ENCODE measurements around the gene HHATL. TPM values are rescaled to one million over a fixed set of nuclear protein-coding genes. Genes with fewer than 3 reads are reported as not detected.

The HHATL gene
- total and polyA plus RNA-seq, 2 donors (not counting 1 experiment from before 2014, with no cell fraction given) = not detected

- Histone ChIP-seq H3K79me2 (ENCODE audit: control insufficient read depth, insufficient read depth, low read length) (no peaks in the 10 kb centered on the region), H3K36me3 (ENCODE audit: control insufficient read depth, insufficient read depth, low read length) (no peaks in the 10 kb centered on the region), H3K9ac (ENCODE audit: insufficient read depth, low read length) (no peak overlapping the region), H4K20me1 (ENCODE audit: control insufficient read depth, extremely low read depth, insufficient read depth, low read length) (no peaks in the 10 kb centered on the region), H3K4me3 (replicated peaks in 1 of 4; ENCODE audit: control extremely low read depth in 1 of 4, insufficient read depth in 1 of 4, low read depth in 3 of 4, low read length in 4 of 4) (no peak overlapping the region), H3K4me2 (ENCODE audit: extremely low read depth, insufficient read depth, low read length) (no peak overlapping the region), H2AFZ (ENCODE audit: low read length) (no peak overlapping the region), H3K27me3 (ENCODE audit: control insufficient read depth, insufficient read depth, low read length) (peaks cover 10% of the 10 kb centered on the region), H3K27ac (ENCODE audit: insufficient read depth, low read length) (no peak overlapping the region), H3K4me1 (ENCODE audit: control insufficient read depth, extremely low read depth, insufficient read depth, low read length) (peaks cover 4% of the 10 kb centered on the region), H3K9me3 (ENCODE audit: control insufficient read depth, insufficient read depth, low read depth, low read length) (no peaks in the 10 kb centered on the region)
- TF ChIP-seq EZH2 (IDR thresholded peaks at IDR 0.05; ENCODE audit: low read length, missing control alignments) (no peak), CTCF (conservative IDR thresholded peaks at IDR 0.05 in 1 of 2, IDR thresholded peaks at IDR 0.05 in 1 of 2; ENCODE audit: low read depth in 1 of 2, low read length in 2 of 2) (no peak)
- DNase-seq (ENCODE audit: low read depth in 2 of 2) = no peak
Measured at GRCh38 chr3:42741796-42742195, 39.2 kb upstream of the HHATL start.

DNA sequence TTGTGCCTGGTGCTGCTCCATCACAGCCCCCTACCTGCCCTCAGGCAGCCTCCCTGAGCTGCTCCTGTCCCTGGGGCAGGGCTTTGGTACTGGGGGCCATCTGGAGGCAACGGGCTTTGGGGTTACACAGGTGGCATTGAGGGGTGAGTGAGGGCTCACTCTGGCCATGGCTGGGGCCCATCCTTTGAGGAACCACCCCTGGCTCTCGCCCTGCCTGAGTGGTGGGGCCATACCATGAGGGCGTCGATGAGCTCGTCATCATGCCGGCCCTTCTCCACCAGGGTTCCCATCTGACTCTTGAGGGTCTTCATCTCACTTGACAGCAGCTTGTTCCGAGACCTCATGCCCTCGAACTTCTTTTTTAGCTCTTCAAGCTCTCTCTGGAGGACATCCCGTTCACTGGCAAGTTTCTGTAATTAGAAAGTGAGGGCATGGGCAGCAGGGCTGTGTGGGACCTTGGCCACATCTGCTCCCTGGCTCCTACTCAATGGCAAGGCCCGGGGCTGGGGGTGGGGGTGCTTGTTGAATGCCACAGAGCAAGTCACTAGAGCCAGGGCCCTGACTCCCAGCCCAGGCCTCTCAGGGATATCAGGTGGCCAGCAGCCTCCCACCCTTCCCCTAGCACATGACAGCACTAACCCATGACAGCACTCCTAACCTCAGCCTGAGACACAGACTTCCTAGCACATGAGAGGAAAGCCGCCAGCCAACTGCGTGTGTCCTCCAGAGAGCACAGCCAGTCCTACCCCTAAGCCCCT, 37.0 kb upstream of the HHATL start:
- no peak overlapping the region for H3K27ac ChIP-seq (ENCODE audit: insufficient read depth, low read length)
- H3K4me3 ChIP-seq (replicated peaks in 1 of 4; ENCODE audit: control extremely low read depth in 1 of 4, insufficient read depth in 1 of 4, low read depth in 3 of 4, low read length in 4 of 4) = no peak overlapping the region
- no peak for DNase-seq (ENCODE audit: low read depth in 2 of 2)
- no peaks in the 10 kb centered on the region for H4K20me1 ChIP-seq (ENCODE audit: control insufficient read depth, extremely low read depth, insufficient read depth, low read length)
- peaks cover 14% of the 10 kb centered on the region for H3K27me3 ChIP-seq (ENCODE audit: control insufficient read depth, insufficient read depth, low read length)
- no peak for TF ChIP-seq CTCF (conservative IDR thresholded peaks at IDR 0.05 in 1 of 2, IDR thresholded peaks at IDR 0.05 in 1 of 2; ENCODE audit: low read depth in 1 of 2, low read length in 2 of 2)
- TF ChIP-seq EZH2 (IDR thresholded peaks at IDR 0.05; ENCODE audit: low read length, missing control alignments) = no peak
- no peaks in the 10 kb centered on the region for H3K79me2 ChIP-seq (ENCODE audit: control insufficient read depth, insufficient read depth, low read length)
- H3K36me3 ChIP-seq (ENCODE audit: control insufficient read depth, insufficient read depth, low read length) = no peaks in the 10 kb centered on the region
- no peaks in the 10 kb centered on the region for H3K4me1 ChIP-seq (ENCODE audit: control insufficient read depth, extremely low read depth, insufficient read depth, low read length)
- no peak overlapping the region for H3K9ac ChIP-seq (ENCODE audit: insufficient read depth, low read length)
- H3K9me3 ChIP-seq (ENCODE audit: control insufficient read depth, insufficient read depth, low read depth, low read length) = no peaks in the 10 kb centered on the region
- H2AFZ ChIP-seq (ENCODE audit: low read length) = no peak overlapping the region
- H3K4me2 ChIP-seq (ENCODE audit: extremely low read depth, insufficient read depth, low read length) = no peak overlapping the region

- no peak overlapping the region for H2AFZ ChIP-seq (ENCODE audit: low read length)
- H3K4me1 ChIP-seq (ENCODE audit: control insufficient read depth, extremely low read depth, insufficient read depth, low read length) = no peaks in the 10 kb centered on the region
- no peak overlapping the region for H3K27ac ChIP-seq (ENCODE audit: insufficient read depth, low read length)
- no peak for TF ChIP-seq EZH2 (IDR thresholded peaks at IDR 0.05; ENCODE audit: low read length, missing control alignments)
- no peak for TF ChIP-seq CTCF (conservative IDR thresholded peaks at IDR 0.05 in 1 of 2, IDR thresholded peaks at IDR 0.05 in 1 of 2; ENCODE audit: low read depth in 1 of 2, low read length in 2 of 2)
- H3K27me3 ChIP-seq (ENCODE audit: control insufficient read depth, insufficient read depth, low read length) = peaks cover 10% of the 10 kb centered on the region
- no peaks in the 10 kb centered on the region for H4K20me1 ChIP-seq (ENCODE audit: control insufficient read depth, extremely low read depth, insufficient read depth, low read length)
- no peak for DNase-seq (ENCODE audit: low read depth in 2 of 2)
- H3K9me3 ChIP-seq (ENCODE audit: control insufficient read depth, insufficient read depth, low read depth, low read length) = no peaks in the 10 kb centered on the region
- H3K4me2 ChIP-seq (ENCODE audit: extremely low read depth, insufficient read depth, low read length) = no peak overlapping the region
- H3K36me3 ChIP-seq (ENCODE audit: control insufficient read depth, insufficient read depth, low read length) = no peaks in the 10 kb centered on the region
- H3K4me3 ChIP-seq (replicated peaks in 1 of 4; ENCODE audit: control extremely low read depth in 1 of 4, insufficient read depth in 1 of 4, low read depth in 3 of 4, low read length in 4 of 4) = no peak overlapping the region
- H3K79me2 ChIP-seq (ENCODE audit: control insufficient read depth, insufficient read depth, low read length) = no peaks in the 10 kb centered on the region
- no peak overlapping the region for H3K9ac ChIP-seq (ENCODE audit: insufficient read depth, low read length)
Measured at GRCh38 chr3:42736531-42736930, 33.9 kb upstream of the HHATL start.

Data from fibroblast of lung (primary cell).